NCI-H1105 (cell line): Measurements from ENCODE around the gene STARD13.
"Not testable (repeated sequence)": the region's sequence is repeated elsewhere in the genome, so short reads cannot be mapped to it uniquely, and the experiment has no call there.

Source experiments
- DNase-seq: peaks from one replicate; lab custom pipeline; 2025; lab: John Stamatoyannopoulos, UW

STARD13 gene

DNA sequence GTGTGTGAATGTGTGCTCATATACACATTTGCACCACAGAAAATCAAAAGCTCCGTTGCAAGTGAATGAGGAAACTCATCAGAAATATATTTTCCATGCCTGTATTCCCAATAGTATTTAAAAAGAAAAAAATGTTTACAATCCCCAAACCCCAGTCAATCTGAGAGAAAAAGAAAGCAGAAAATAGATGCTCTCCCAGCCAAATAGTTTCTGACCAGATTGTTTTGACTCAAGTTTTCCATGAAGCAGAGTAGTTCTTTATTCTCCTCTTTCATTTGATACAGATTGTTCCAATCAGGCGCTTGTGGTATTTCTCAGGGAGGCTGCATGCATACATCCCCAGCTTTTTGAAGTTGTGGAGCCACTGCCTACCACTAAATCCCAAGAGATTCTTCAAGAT, 110.6 kb downstream of the STARD13 start:
- DNase-seq: no peak

DNA sequence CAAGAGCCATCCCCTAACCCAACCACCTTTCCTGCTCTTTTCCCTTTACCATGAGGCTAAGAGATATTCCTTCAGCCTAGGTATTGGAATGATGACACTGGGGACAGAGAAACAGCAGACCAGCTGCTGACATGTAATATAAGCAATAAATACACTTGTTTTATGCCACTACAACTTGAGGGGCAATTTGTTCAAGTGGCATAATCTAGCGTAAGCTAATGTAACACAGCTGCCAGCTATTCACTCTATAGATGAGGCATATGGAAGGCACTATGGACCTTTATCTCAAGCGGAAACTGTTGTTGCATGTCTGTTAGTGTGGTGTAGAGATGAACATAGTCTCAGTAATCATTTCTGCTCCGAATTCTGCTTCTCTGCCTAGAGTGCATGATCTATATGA, 111.1 kb downstream of the STARD13 start:
- peak; percentile 62 for DNase-seq

DNA sequence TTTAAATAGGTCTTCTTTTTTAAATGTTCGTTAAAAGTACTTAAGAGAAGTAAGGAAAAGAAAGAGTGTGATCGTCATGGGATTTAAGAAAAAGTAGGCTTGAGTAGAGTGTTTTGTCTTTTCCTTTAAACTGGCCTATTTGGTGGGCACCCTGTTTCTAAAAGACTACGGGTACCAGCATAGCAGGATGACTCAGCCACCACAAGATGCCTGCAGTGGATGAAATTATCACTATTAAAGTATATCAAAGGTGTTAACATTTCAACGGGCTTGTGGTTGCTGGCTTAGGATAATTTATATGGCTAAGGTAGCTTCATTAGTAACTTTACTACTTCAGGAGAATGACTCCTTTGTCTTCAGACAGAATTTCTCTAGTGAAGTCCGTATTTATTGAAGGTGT, 112.6 kb downstream of the STARD13 start:
- no peak for DNase-seq

DNA sequence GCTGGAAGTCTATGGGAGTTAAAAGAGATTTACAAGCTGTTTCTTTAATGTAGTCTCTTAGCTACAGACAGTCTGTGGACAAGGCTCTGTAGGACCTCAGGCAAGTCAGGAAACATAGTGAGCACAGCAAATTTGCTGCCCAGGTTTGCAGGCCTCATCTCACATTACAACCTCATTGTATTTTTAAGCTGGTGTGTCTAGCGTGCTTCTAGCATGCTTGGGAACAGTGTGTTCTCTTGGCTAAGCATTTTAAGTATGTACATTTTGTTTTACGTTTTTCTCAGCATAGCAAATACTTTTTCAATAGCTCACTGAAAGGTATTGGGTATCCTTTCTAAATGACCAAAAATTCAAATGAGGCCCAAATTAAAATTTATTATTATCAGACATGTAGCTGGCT, 113.2 kb downstream of the STARD13 start:
- no peak for DNase-seq

DNA sequence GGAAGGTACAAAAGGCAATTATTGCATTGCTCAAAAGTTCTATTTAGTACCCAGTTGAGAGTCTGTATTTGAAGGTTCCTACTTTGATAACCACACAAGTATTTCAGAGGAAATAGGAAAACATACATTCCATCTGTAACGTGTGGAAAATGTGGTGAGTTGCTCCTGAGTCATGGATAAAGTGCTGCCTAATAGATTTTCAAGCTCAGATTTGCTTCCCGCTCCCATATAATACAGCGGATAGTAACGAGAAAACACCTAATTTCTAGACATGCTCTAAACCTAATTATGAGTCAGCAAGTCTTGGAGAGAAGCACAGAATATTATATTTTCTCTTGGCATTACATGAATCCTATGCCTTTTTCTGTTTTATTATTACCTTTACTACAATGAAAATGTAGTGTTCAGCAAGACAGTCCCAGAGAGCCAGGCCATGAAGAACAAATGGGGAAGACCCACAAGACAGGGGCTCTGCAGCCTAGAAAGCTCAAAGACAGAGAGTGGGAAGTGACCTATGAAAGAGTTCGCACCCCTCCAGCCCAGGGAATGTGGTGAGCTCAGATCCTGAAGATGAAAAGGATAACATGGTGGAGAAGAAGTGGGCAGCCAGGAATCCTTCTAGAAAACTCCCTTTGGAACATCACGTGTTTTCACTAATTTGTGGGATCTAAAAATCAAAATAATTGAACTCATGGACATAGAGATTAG, 116.1 kb downstream of the STARD13 start:
- no peak for DNase-seq

DNA sequence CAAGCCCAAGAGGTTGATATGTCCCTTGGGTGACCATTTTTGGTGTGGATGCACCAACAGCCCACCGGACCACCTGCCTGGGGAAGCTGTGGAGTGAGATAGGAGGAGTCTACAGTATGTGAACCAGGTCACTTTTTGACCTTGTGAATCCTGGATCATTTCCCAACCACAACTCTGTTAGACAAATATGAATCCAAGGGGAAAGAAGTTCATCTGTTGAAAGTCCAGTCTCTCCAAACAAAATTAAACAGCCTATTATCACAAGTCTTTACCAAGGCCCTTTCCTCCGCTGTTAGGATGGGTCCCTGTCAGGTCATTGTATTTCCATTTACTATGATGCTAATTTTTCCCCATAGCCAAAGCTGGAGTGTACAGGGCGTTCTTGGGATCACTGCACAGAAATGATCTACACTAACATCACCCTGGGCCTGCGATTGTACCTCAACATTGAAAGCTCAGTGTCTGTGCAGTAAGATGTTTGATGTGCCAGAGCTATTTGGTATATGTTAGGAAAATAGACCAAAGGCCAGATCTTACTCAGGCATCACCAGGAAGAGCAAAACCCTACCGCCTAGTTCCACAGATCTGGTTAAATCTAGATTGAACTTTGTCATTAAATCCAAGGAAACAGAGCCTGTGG, 117.1 kb downstream of the STARD13 start:
- DNase-seq: no peak

DNA sequence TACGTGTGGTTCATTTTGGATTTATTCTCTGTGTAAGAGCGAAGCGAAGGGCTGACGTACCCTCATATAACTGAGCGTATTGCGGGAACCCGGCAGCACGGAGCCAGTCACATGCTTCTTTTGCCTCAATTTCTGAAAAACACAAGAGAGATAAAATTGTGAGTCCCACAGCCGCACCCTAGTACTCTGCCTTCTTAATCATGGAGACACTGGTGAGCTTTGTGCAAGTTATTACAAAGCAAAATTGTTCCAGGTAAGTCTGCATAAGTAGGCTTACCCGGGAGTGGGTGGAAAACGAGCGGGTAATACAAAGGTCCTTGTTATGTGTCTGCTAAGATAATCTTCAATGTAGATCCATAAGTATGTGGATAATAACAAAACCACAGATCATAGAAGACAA, 118.1 kb downstream of the STARD13 start:
- no peak for DNase-seq

DNA sequence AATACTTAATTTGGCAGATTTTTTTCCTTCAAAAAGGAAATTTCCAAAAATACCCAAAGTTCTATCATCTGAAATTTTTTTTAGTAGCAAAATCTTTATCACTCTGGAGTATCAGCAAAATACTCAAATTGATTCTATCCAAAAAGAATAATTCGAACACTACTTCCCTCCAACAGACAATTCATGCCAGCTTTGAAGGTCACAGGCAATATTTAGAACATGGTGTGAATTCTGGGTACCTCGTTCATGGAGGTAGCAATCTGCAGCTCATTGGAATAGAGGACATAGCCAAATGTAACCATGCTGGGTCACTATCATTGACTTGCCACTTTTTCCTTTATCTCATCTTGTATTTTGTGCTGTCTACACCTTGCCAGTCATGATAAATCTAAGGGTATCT, 119.8 kb downstream of the STARD13 start:
- no peak for DNase-seq

DNA sequence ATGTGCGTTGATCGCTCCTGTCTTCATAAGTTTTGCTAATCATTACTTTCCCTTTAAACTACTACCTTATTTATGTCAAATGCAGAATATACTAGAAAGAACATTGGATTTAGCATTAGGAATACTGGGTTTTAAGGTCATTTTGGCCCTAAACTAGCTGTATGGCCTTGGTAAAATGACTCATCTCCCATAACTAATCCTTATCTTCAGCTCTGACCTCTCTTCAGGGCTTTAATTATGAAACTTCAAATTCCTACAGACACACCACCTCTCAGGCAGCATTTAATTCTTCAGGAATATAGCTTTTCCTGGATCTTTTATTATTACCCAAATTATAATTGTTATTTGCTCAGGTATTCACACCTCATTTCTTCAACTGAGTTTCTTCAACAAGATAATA, 121.2 kb downstream of the STARD13 start:
- DNase-seq: no peak

DNA sequence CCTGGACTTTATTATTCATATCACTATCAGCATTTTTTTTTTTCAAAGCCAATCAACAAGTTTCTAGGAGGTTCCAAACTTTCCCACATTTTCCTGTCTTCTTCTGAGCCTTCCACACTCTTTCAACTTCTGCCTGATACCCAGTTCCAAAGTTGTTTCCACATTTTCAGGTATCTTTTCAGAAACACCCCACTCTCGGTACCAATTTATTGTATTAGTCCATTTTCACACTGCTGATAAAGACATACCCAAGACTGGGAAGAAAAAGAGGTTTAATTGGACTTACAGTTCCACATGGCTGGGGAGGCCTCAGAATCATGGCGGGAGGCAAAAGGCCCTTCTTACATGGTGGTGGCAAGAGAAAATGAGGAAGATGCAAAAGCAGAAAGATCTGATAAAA, 122.8 kb downstream of the STARD13 start:
- not testable (repeated sequence) for DNase-seq

DNA sequence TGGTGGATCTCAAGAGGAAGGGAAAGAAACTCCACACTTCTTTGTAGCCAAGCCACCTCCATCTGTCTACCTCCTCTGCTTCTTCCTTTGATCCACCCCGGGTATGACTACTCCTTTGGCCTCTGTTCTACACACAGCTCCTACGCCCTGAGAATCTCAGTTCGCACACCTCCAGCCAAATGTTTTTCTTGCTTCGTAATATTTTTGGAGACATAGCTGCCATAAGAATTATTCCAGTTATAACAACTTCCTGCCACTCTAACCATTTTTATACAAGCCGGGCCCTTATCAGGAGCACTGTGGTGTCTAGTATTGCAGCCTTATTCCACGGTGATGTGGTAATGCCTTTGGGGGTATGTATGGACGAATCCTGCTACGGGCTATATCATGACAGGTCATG, 126.7 kb downstream of the STARD13 start:
- no peak for DNase-seq

DNA sequence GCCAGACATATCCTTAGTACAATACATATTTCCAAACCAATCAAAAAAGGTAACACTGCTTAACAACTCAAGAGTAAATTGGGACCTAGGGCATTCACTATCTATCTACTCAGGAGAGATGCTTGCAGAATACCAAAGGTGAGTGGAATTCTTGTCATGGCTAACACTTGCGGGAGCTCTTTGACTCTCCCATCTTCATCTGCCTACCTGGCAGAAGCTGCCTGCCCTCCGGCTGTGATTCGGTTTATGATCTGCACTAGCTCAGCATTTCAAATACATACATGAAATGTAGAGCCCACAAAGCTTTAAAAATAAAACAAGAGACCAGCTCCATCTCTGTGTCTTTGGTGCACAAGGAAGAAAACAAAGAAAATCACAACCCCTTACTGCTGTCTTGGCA, 127.3 kb downstream of the STARD13 start:
- DNase-seq: no peak

DNA sequence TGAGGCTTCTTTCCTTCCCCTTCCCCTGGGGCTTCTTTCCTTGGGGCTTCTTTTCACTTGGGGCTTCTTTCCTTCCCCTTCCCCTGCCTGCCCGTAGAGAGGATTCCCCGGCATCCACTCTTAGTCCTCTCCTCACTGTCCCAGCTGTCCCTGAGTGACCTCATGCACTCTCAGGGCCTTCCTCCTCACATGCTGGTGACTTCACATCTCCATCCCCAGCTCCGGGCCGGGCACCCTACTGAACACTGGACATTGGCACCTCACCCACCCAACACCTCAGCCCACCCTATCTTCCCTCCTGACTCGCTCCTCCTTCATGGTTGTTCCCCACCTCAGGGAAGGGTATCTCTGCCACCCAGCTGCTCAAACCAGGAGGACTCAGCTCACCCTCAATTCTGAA, 130.6 kb downstream of the STARD13 start:
- DNase-seq: no peak

DNA sequence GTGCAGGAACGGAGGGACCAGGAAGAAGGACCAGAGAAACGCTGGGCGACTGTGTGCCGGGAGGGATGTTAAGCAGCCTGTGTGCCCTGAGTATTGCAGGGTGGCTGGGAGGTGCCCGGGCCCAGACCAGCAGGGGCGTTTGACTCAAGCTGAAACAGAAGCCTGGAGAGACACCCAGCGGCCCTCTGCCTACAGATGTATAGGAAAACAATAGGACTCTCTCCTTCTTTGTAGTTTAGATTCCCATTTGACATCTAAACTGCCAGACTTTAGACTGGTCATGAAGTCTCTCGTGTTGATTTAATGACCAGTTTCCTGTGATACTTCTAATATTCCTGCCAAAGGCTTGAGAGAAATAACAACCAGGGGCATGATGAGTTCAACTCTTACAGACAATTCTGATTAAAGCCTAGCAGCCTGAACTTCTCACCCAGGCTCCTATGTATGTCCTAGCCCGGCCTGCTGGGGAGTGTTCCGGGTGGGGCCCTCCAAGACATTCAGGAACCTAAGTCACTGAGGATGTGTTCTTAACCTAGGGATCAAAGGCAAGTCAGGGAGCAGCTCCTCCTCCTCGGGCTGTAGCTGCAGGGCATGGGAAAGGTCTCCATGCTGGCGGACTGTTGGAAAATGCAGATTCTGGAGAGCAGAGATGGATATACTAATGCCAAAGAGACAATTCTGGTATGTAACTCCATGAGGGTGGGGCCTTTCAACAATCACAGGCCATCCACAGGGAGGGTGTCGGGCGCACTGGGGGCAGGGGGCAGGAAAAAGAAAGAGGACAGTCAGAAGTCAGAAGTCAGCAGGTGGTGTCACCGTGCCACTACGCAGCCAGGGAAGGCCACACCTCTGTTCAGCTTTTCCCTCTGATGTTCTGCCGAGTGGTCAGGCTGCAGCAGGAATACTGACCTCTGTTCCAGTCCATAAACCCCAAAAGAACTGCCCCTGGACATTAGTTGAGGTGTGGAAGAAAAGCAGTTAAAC, 131.8 kb downstream of the STARD13 start:
- DNase-seq: no peak

DNA sequence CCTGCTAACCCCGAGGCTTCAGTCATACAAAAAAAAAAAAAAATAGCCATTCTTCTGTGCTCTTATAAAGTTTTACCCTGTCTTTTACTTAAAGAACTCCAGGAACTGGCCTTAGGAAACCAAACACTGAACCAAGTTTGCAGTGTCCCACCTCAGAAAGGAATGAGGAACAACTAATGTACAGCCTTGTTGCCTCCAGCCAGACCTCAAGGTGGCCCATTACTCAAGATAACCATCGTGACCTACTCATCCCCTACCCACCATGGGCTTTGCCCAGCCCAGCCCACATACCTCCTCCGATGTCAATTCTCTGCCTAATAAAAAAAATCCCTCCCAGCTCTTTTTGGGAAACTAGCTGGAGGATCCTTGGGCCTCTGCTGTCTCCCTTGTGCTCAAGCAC, 133.2 kb downstream of the STARD13 start:
- DNase-seq: no peak

DNA sequence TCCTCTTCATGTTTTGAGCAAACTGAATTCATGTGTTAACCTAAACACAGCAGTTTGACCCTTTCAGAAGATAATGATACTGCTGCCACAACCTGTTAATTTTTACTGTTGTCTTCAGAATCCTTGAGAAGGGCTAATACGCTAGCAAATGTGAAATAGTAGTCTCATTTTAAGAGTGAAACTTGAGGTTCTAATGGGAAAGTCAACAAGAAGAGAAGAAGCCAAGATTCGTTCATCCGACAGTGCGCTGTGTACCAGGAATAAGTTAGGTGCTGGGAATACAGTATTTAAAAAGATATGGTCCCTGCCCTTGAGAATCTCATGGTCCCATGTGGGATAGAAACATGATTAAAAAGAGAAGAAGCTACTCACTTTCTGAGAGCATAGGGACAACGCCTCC, 134.9 kb downstream of the STARD13 start:
- no peak for DNase-seq

DNA sequence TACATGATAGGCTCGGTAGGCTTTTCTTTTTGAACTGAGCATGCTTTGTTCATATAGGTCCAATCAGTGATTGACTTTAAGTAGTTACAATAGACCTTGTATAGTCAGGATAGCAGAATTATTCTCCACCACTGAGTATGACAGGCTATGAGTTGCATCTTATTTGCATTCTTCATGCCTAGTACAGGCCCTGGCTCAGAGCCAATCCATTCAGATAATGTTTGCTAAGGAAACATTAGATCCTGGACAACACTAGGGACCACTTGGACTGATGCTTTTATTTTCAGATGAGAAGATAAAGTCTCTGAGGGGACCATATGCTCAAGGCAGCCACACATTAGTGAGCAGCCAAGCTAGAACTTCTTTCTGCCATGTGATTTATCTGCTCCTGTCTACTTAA, 135.4 kb downstream of the STARD13 start:
- DNase-seq: no peak

DNA sequence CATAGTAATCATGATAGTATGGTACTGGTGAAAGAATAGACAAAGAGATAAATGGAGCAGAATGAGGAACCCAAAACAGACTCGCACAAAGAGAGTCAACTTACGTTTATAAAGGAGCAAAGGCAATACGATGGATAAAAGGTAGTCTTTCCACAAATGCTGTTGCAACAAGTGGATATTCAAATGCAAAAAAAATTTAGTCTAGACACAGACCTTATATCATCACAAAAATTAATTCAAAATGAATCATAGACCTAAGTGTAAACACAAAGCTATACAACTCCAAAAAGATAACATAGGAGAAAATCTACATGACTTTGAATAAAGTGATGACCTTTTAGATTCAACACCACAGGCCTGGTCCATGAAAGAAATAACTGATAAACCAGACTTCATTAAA, 137.7 kb downstream of the STARD13 start:
- no peak for DNase-seq

DNA sequence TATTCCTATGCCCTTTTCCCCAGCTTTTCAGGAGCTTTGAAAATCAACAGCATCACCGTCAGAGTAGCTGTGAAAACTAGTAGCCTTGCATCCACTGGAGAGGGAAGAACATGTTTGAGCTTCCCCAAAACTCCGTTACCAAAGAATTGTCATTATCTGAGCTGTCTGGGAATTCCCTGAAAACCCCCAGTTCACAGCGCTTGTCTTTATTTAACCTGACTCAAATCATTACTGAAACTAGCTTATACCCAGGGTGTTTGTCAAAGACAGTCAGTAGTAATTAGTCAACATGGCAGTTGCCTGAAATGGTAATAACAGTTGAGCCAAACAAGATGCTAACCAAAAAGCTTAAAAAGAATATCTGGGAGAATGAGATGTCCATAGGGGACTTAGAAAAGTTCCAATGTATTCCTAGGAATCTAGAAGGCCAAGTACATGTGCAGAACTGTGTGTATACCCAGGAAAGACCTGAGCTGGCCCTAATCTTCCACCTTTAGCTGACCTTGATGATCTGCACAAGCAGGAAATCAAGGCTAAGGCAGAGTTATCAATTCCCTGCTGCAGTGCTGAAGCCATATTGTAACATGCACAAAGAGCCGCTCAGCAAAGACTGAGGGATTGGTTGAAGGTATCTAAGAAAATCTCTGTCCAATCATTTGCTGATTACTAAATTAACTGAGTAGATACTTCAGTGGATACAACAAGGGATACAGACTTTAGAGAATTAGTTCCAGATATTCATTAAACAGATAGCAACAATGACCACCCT, 138.5 kb downstream of the STARD13 start:
- no peak for DNase-seq

DNA sequence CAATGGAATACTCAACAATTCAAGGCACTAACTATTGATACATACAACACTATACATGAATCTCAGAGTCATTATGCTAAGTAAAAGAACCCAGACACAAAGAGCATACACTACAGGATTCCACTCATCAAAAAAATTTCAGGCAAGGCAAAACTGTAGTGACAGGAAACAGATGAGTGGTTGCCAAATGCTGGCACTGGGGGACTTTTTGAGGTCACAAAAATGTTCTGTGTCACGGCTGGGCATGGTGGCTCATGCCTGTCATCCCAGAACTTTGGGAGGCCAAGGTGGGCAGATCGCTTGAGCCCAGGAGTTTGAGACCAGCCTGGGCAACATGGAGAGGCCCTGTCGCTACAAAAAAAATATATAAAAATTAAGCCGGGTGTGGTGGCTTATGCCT, 139.9 kb downstream of the STARD13 start:
- DNase-seq: no peak

DNA sequence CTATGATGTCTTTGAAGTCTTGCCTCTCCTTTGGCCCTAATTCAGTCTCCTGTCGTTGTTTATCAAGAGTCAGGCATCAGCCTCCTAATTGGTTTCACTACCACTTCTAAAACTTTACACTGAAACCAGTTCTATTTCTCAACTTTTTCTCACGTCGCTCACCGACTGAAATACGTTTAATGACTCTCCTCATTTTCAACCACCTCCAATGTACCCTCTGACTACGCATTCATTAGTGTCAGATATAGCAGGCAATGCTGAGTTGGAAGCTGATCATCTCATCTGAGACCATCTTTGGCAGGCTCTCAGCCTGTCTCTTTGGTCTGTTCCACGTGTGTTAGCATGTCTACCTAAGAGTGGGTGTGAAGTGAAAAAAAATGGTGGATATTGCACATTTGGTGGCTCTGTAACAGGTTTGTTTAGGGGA, 141.2 kb downstream of the STARD13 start:
- DNase-seq: no peak
